ENCODE results near the gene ARNT2.

The ARNT2 gene

GRCh38 chr15:80551348-80551747 is 147.2 kb downstream of the ARNT2 start:
- Histone ChIP-seq H3K9me3 (replicated peaks; ENCODE audit: low read length) (no peaks in the 10 kb centered on the region), H3K4me1 (ENCODE audit: control insufficient read depth, insufficient read depth, low read length) (peaks cover 26% of the 10 kb centered on the region), H3K4me3 (ENCODE audit: low read length) (no peak overlapping the region), H3K9ac (ENCODE audit: low read depth, low read length) (peak overlapping the region; percentile 69), H3K27me3 (ENCODE audit: control insufficient read depth, insufficient read depth, low read length) (no peaks in the 10 kb centered on the region), H3K36me3 (ENCODE audit: insufficient read depth, low read length) (peaks cover 5% of the 10 kb centered on the region), H3K4me2 (ENCODE audit: low read length) (peak overlapping the region; percentile 67)

DNA sequence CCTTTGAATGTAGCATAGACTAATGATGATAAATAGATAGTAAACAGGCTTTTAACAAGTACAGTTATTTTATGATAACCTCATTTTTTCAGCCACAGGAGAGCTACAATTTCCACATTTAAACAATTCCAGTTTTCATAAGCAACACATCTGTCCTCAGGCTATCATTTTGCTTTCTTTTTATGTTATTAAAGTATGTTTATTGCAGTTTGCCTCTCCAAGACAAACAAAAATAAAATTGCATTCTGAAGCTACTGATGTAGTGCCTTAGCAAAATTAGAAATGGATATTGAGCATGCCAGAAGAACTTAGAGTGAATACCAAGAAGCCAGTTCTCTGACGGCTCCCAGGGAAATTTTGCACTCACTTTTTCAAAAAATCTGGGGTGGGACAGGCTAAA is 150.4 kb downstream of the ARNT2 start:
- H3K4me2 ChIP-seq (ENCODE audit: low read length) = no peak overlapping the region
- H3K27me3 ChIP-seq (ENCODE audit: control insufficient read depth, insufficient read depth, low read length) = no peaks in the 10 kb centered on the region
- H3K36me3 ChIP-seq (ENCODE audit: insufficient read depth, low read length) = peaks cover 5% of the 10 kb centered on the region
- no peaks in the 10 kb centered on the region for H3K9me3 ChIP-seq (replicated peaks; ENCODE audit: low read length)
- H3K4me1 ChIP-seq (ENCODE audit: control insufficient read depth, insufficient read depth, low read length) = peaks cover 19% of the 10 kb centered on the region
- no peak overlapping the region for H3K4me3 ChIP-seq (ENCODE audit: low read length)
- H3K9ac ChIP-seq (ENCODE audit: low read depth, low read length) = no peak overlapping the region

GRCh38 chr15:80556694-80557367 is 152.6 kb downstream of the ARNT2 start:
- H3K9me3 ChIP-seq (replicated peaks; ENCODE audit: low read length) = no peaks in the 10 kb centered on the region

DNA sequence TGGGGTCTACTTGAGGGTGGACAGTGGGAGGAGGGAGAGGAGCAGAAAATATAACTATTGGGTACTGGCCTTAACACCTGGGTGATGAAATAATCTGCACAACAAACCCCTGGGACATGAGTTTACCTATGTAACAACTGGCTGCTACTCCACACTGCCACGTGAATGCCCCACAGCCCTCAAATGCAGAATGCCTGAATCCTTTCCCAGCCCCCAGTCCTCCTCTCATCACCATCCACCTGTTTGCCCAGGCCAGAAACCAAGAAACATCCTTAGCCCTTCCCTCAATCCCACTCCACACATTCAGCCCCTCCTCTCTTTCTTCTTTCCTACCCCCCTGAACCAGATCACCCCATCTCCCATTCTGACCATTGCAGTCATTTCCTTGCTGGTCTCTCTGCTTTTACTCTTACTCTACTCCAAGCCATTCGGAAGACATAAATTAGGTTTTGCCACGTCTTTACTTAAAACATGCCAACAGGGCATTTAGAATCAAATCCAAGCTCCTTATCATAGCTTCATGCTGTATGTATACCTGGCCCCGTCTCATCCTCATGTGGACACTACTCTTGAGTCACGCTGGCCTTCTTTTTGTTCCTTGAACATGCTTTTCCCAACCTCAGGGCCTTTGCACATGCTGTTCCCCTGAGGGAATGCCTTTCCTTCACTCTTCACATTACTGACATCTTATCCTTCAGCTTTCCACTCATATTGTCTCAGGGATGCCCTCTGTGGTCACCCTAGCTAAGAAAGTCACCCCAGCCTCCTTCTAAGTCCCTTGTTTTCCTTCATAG is 153.5 kb downstream of the ARNT2 start:
- Histone ChIP-seq H3K4me3 (ENCODE audit: low read length) (no peak overlapping the region), H3K9me3 (replicated peaks; ENCODE audit: low read length) (no peaks in the 10 kb centered on the region)

More at GRCh38 chr15:80556694-80557367, 152.6 kb downstream of the ARNT2 start:
- no peak overlapping the region for H3K4me3 ChIP-seq (ENCODE audit: low read length)
- H3K36me3 ChIP-seq (ENCODE audit: insufficient read depth, low read length) = peaks cover 5% of the 10 kb centered on the region
- no peaks in the 10 kb centered on the region for H3K4me1 ChIP-seq (ENCODE audit: control insufficient read depth, insufficient read depth, low read length)
- no peak overlapping the region for H3K4me2 ChIP-seq (ENCODE audit: low read length)
- no peaks in the 10 kb centered on the region for H3K27me3 ChIP-seq (ENCODE audit: control insufficient read depth, insufficient read depth, low read length)
- no peak overlapping the region for H3K9ac ChIP-seq (ENCODE audit: low read depth, low read length)

DNA sequence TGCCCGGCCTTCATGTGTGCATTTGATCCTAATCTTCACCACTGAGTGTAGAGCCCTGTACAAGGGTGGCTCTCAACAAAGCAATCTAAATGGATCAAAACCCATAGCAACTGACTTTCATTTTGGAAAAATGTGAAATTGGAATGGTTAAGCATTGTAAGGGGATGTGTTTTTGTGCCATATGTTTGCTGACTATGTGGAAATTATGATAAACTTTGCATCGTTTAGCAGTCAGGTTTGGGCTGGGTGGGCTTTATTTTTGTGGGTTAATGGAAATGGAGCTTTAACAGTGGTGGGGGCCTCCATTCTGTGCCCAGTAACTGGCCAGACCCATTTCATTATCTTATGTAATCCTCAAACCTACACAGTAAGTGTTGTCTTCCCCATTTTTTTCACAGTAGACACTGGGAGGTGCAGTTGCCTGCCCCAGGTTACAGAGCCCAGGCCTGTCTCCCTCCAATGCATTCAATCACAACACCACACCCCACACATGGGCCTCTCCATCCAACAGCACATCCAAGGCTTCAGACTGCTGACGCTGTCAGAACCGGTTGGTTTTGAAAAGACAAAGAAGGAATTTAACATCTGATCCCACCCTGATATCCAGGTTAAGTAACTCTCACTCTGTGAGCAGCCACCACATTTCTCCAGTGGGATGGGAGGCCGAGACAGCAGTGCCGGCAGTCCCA is 154.6 kb downstream of the ARNT2 start:
- Histone ChIP-seq H3K4me1 (ENCODE audit: control insufficient read depth, insufficient read depth, low read length) (no peaks in the 10 kb centered on the region), H3K4me3 (ENCODE audit: low read length) (no peak overlapping the region), H3K36me3 (ENCODE audit: insufficient read depth, low read length) (peaks cover 7% of the 10 kb centered on the region), H3K4me2 (ENCODE audit: low read length) (no peak overlapping the region), H3K27me3 (ENCODE audit: control insufficient read depth, insufficient read depth, low read length) (no peaks in the 10 kb centered on the region), H3K9ac (ENCODE audit: low read depth, low read length) (no peak overlapping the region), H3K9me3 (replicated peaks; ENCODE audit: low read length) (no peaks in the 10 kb centered on the region)

More for the DNA sequence above, 153.5 kb downstream of the ARNT2 start:
- H3K27me3 ChIP-seq (ENCODE audit: control insufficient read depth, insufficient read depth, low read length) = no peaks in the 10 kb centered on the region
- H3K9ac ChIP-seq (ENCODE audit: low read depth, low read length) = no peak overlapping the region
- peaks cover 5% of the 10 kb centered on the region for H3K36me3 ChIP-seq (ENCODE audit: insufficient read depth, low read length)
- H3K4me1 ChIP-seq (ENCODE audit: control insufficient read depth, insufficient read depth, low read length) = no peaks in the 10 kb centered on the region
- no peak overlapping the region for H3K4me2 ChIP-seq (ENCODE audit: low read length)

DNA sequence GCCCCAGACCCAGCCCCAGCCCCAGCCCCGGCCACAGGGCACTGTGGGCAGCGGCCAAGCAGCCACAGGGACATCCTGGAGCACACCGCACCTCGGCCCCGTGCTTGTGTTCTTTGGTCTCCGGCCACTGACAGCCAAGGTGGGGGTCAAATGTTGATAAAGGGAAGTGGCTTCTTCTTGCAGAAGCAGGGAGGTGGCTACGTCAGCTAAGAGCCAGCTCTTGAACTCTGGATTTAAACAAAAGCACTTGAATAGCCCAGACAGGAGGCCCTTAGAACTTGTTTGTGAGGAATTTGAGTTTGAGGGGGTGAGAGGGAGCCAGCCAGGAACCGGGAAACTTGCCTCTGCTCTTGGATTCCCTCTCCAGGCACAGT is 155.1 kb downstream of the ARNT2 start:
- Histone ChIP-seq H3K36me3 (ENCODE audit: insufficient read depth, low read length) (peaks cover 10% of the 10 kb centered on the region), H3K4me2 (ENCODE audit: low read length) (no peak overlapping the region), H3K4me1 (ENCODE audit: control insufficient read depth, insufficient read depth, low read length) (no peaks in the 10 kb centered on the region), H3K9me3 (replicated peaks; ENCODE audit: low read length) (no peaks in the 10 kb centered on the region), H3K27me3 (ENCODE audit: control insufficient read depth, insufficient read depth, low read length) (no peaks in the 10 kb centered on the region), H3K9ac (ENCODE audit: low read depth, low read length) (no peak overlapping the region), H3K4me3 (ENCODE audit: low read length) (no peak overlapping the region)

- H3K4me2 ChIP-seq (ENCODE audit: low read length) = no peak overlapping the region
- H3K4me3 ChIP-seq (ENCODE audit: low read length) = no peak overlapping the region
- no peaks in the 10 kb centered on the region for H3K9me3 ChIP-seq (replicated peaks; ENCODE audit: low read length)
- no peak overlapping the region for H3K9ac ChIP-seq (ENCODE audit: low read depth, low read length)
- no peaks in the 10 kb centered on the region for H3K4me1 ChIP-seq (ENCODE audit: control insufficient read depth, insufficient read depth, low read length)
- H3K27me3 ChIP-seq (ENCODE audit: control insufficient read depth, insufficient read depth, low read length) = no peaks in the 10 kb centered on the region
- H3K36me3 ChIP-seq (ENCODE audit: insufficient read depth, low read length) = peaks cover 10% of the 10 kb centered on the region
These were observed 155.6 kb downstream of the ARNT2 start for GRCh38 chr15:80559761-80560160.

DNA sequence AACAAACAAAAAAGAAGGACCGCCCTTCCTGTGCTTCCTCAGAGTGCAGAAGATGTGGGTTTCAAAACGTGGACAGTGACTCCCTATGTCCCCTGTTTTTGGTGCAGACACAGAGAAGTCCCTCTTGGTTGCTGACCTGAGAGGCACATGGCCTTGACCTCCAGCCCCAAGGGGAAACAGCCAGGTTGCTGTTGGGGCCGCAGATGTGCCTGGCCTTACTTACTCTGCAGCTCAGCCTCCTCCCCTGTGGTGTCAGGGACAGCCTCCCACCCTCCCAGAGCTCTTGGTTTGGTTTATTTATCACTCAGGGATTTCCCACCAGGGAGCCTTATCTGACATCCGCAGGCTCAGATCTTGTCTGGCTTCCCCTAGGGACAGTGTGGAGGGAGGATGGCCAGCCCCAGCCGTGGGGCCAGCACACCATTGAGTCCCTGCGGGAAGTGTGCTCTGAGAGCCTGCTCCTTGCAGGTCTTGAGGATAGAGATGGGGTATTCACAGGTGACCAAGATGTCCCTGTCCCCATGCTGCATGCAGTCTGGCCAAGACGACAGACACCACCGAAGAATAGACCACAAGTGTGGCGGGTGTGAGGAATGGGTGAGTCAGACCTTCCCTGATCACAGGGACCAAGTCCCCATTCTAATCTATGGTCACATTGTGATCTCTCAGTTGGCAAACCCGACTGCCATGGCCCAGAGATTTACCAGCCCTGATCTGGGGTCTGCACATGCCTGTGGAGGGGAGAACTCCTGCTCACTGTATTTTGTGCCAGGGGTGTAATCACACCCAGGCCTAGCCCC is 156.6 kb downstream of the ARNT2 start:
- H3K36me3 ChIP-seq (ENCODE audit: insufficient read depth, low read length) = peaks cover 6% of the 10 kb centered on the region
- H3K9ac ChIP-seq (ENCODE audit: low read depth, low read length) = no peak overlapping the region
- H3K4me3 ChIP-seq (ENCODE audit: low read length) = no peak overlapping the region
- no peaks in the 10 kb centered on the region for H3K9me3 ChIP-seq (replicated peaks; ENCODE audit: low read length)
- no peaks in the 10 kb centered on the region for H3K27me3 ChIP-seq (ENCODE audit: control insufficient read depth, insufficient read depth, low read length)
- no peaks in the 10 kb centered on the region for H3K4me1 ChIP-seq (ENCODE audit: control insufficient read depth, insufficient read depth, low read length)
- no peak overlapping the region for H3K4me2 ChIP-seq (ENCODE audit: low read length)

DNA sequence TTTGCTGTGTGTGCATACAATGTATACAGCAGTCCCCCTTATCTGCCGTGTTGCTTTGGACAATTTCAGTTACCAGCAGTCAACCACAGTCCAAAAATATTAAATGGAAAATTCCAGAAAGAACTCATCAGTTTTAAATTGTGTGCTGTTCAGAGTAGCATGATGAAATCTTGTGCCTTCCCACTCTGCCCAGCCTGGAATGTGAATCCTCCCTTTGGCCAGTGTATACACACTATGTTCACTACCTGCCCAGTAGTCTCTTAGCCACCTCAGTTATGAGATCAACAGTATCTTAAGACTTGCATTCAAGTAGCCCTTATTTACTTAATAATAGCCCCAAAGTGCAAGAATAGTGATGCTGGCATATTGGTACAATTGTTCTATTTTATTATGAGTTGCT is 157.3 kb downstream of the ARNT2 start:
- Histone ChIP-seq H3K9me3 (replicated peaks; ENCODE audit: low read length) (no peaks in the 10 kb centered on the region), H3K36me3 (ENCODE audit: insufficient read depth, low read length) (peaks cover 6% of the 10 kb centered on the region)

GRCh38 chr15:80562033-80562432 is 157.9 kb downstream of the ARNT2 start:
- H3K4me2 ChIP-seq (ENCODE audit: low read length) = no peak overlapping the region
- no peak overlapping the region for H3K9ac ChIP-seq (ENCODE audit: low read depth, low read length)
- no peaks in the 10 kb centered on the region for H3K27me3 ChIP-seq (ENCODE audit: control insufficient read depth, insufficient read depth, low read length)
- H3K4me1 ChIP-seq (ENCODE audit: control insufficient read depth, insufficient read depth, low read length) = no peaks in the 10 kb centered on the region
- no peak overlapping the region for H3K4me3 ChIP-seq (ENCODE audit: low read length)
- peaks cover 6% of the 10 kb centered on the region for H3K36me3 ChIP-seq (ENCODE audit: insufficient read depth, low read length)
- no peaks in the 10 kb centered on the region for H3K9me3 ChIP-seq (replicated peaks; ENCODE audit: low read length)

More for the DNA sequence above, 157.3 kb downstream of the ARNT2 start:
- no peak overlapping the region for H3K4me3 ChIP-seq (ENCODE audit: low read length)
- H3K27me3 ChIP-seq (ENCODE audit: control insufficient read depth, insufficient read depth, low read length) = no peaks in the 10 kb centered on the region
- no peak overlapping the region for H3K4me2 ChIP-seq (ENCODE audit: low read length)
- no peak overlapping the region for H3K9ac ChIP-seq (ENCODE audit: low read depth, low read length)
- no peaks in the 10 kb centered on the region for H3K4me1 ChIP-seq (ENCODE audit: control insufficient read depth, insufficient read depth, low read length)

GRCh38 chr15:80562846-80563245 is 158.7 kb downstream of the ARNT2 start:
- Histone ChIP-seq H3K4me2 (ENCODE audit: low read length) (no peak overlapping the region), H3K4me3 (ENCODE audit: low read length) (no peak overlapping the region)

More at GRCh38 chr15:80562846-80563245, 158.7 kb downstream of the ARNT2 start:
- H3K9ac ChIP-seq (ENCODE audit: low read depth, low read length) = no peak overlapping the region
- H3K9me3 ChIP-seq (replicated peaks; ENCODE audit: low read length) = no peaks in the 10 kb centered on the region
- H3K36me3 ChIP-seq (ENCODE audit: insufficient read depth, low read length) = peaks cover 6% of the 10 kb centered on the region
- H3K4me1 ChIP-seq (ENCODE audit: control insufficient read depth, insufficient read depth, low read length) = peaks cover 2% of the 10 kb centered on the region
- no peaks in the 10 kb centered on the region for H3K27me3 ChIP-seq (ENCODE audit: control insufficient read depth, insufficient read depth, low read length)

Data from skeletal muscle satellite cell (primary cell).